GM19043 (cell line): ENCODE measurements around the gene TNS3.
A peak's percentile ranks its signal among the peaks of the same experiment; 100 is the strongest.

ENCODE experiments used
- ATAC-seq: cut with Tn5 transposase; IDR thresholded peaks from one replicate; pipeline ENCODE4 v1.9.1; 2021; ENCODE audit warnings: low read depth; ENCODE audit not compliant: unreplicated experiment

Gene TNS3

DNA sequence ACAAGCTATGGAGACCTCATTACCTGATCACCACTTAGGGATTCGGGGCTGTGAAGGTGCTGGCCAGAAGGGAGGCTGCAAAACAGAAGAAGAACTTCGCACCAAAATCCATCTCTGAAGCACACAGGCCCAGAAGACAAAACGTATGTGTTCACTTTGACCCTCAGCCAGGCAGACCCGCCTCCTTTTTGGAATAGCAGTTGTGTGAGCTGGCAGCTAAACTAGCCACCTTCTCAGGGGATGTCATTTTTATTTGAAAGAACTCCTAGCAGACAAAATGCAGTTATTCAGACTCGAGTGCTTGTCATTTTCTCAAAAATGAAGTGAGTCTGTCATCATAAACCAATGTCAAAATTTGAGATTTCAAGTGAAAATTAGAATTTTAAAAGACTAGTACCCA lies 71.7 kb downstream of the TNS3 start:
- ATAC-seq: no peak

DNA sequence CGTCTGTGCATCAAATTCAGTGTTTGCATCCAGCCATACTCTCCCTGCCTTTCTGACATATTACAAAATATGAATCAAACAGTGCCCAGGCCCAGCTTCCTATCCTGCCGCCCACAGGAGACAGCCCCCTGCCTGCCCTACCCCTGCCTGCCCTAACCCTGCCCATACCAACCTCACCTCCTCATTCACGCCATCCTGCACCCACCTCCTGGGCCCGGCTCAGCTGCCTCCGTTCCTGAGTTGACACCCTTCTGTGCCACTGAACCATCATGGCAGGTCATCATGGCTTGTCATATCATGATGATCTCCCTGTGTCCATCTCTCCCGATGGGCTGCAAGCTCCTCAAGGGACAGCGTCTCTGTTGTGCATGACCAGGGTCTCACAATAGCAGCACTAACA lies 72.3 kb downstream of the TNS3 start:
- no peak for ATAC-seq

- ATAC-seq: no peak
These were observed 73.2 kb downstream of the TNS3 start for GRCh38 chr7:47508389-47509380.

GRCh38 chr7:47507522-47507921 lies 74.4 kb downstream of the TNS3 start:
- ATAC-seq: no peak

DNA sequence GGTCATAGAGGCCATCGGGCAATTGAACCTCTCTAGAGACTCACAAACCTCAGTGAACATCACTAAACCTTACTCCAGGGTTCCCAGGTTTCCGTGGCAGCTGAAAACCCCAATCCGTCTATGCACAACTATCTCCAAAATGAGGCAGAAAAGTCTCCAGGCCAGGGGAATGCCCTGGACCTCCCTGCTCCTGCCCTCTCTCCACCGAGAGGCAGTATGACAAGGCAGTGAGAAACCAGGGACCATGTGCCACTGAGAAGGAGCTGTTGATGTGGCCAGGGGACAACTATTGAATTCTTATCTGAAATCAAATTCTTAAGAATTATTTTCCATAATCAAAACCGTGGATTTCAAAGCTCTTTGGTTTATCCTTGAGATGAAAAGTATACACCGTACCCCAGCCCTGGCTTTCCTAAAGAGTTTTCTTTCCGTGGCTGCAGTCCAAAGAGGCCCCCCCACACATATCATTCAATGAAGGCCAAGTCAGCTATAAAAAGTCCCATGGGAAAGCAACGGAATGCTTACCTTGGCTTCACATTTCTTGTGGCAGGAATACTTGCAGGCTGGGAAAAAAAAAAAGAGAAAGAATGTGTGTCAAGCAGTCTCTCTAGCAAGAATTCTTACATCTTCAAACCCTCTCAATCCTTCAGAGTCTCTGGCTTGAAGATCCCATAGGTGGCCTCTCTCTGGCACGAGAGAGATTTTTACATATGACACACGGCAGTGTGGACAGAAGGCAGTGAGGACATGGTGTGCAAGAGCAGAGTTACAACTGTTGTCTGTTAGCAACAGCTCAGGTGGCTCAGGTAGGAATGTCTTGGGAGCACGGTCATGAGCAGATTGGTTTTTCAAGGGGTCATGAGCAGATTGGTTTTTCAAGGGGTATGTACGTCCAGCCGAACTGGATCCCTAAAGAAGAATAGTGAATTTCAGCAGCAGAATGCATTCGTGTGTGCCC lies 75.2 kb downstream of the TNS3 start:
- ATAC-seq: no peak

GRCh38 chr7:47505312-47506007 lies 76.5 kb downstream of the TNS3 start:
- ATAC-seq: no peak

GRCh38 chr7:47504551-47505311 lies 77.2 kb downstream of the TNS3 start:
- ATAC-seq: no peak

DNA sequence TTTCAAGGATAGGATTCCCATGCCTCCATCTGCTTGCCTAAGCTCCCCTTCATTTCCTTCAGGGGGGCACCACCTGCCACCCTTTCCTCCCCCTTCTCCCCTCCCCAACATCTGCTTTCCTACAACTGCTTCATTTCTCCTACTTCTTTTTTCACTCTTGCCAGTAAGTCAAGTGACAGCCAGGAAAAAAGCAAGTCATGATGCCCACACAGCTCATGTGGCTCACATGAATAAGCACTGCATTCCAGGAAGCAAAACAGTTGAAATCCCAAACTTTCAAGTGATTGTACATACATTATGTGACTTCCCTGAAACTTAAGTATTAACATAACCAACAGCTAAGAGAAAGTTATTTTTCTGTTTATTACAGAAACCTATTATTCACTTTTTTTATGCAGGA lies 78.6 kb downstream of the TNS3 start:
- ATAC-seq: no peak

GRCh38 chr7:47502240-47502877 lies 79.6 kb downstream of the TNS3 start:
- no peak for ATAC-seq

DNA sequence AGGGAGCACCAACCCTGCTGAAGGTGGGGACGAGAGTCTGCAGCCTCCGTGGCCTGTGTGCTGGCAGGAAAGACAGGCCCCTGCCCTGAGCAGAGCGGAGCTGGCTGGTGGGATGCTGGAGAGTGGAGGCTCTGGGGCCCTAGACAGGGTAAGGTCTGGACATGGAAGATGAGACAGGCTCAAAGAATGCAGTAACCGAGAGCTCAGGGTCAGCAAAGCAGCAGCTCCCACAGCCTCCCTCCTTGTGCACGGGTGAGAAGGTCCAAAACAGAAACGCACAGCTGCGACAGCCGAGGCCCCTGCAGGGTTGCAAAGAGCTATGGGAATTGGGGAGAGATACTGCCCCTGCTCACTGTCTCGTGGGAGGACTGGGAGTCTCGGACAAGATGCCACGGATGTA lies 80.5 kb downstream of the TNS3 start:
- no peak for ATAC-seq

DNA sequence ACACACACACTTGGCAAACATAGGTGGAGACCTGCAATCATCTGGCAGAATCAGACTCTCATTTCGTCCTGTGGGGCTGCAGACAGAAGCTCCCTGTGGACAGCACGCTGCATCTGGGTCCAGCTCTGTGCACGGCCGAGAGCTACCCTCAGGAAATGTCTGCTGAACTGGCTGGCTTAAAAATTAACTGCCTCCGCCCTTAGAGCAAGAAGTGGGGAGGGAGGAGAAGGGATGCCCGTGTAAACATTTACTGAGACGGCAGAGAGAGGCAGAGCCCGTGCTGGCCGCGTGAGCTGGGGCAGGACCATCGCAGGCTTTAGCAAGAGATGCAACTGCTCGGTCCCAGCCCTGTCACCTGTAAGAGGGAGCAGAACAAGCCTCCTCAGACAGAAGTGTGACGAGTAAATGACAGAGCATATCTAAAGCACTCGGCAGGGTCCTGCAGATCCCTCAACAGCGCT lies 81.8 kb downstream of the TNS3 start:
- ATAC-seq: no peak

DNA sequence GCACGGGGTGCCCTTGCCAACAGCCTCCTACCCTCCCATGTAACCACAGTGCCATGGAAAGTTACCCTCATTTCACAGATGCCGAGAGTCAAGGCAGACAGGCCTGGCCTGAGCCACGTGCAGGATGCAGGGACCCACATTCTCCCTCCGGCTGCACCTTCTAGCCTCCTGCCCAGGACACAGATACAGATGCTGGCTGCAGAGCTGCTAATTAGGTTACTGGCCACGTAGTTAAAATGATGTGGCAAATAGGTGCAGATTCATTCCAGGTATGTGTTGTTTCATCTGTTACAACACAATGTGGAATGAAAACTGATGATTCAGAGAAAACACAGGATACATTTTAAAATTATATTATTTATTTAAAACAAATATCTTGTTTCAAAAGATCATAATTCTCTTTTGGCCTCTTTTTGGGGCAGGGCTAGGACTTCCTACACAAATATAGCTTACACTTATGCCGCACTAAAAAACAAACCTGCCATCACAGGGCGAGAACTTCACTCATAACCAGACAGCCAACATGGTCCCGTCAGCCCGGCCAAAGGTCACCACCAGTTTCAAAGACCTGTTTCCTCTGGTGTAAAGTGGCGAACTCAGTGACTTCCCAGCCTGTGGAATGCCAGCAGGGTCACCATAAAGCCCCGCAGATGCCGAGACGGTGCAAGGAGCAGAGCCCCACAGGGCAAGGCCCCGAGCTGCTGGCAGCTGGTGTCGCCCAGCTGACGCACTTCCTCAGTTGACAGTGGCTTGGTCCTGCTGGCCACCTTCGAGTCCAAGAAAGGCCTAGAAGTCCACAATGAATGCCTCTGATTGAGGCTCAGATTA lies 83.5 kb downstream of the TNS3 start:
- ATAC-seq: no peak

- peak; percentile 91 for ATAC-seq
These were observed 84.4 kb downstream of the TNS3 start for GRCh38 chr7:47497367-47498096.

DNA sequence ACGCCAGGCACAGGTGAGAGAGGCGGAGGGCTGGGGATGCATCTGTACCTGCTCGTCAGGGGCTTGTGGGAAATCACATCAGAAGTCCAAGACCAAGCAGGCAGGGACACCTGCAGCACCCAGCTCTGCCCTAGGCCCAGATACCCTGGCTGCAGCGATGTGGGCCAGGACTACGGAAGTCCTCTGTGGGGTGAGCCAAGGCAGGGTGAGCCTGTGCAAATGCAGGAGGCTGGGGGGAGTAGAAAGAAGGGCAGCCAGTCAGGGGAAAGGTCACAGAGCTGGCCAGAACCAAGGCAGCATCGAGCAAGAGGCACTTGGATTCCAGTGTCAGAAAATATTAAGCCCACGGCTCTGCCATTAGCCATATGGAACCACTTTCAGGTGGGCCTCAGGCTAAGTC lies 85.2 kb downstream of the TNS3 start:
- ATAC-seq: no peak

- ATAC-seq: no peak
These were observed 85.8 kb downstream of the TNS3 start for GRCh38 chr7:47496056-47496665.

DNA sequence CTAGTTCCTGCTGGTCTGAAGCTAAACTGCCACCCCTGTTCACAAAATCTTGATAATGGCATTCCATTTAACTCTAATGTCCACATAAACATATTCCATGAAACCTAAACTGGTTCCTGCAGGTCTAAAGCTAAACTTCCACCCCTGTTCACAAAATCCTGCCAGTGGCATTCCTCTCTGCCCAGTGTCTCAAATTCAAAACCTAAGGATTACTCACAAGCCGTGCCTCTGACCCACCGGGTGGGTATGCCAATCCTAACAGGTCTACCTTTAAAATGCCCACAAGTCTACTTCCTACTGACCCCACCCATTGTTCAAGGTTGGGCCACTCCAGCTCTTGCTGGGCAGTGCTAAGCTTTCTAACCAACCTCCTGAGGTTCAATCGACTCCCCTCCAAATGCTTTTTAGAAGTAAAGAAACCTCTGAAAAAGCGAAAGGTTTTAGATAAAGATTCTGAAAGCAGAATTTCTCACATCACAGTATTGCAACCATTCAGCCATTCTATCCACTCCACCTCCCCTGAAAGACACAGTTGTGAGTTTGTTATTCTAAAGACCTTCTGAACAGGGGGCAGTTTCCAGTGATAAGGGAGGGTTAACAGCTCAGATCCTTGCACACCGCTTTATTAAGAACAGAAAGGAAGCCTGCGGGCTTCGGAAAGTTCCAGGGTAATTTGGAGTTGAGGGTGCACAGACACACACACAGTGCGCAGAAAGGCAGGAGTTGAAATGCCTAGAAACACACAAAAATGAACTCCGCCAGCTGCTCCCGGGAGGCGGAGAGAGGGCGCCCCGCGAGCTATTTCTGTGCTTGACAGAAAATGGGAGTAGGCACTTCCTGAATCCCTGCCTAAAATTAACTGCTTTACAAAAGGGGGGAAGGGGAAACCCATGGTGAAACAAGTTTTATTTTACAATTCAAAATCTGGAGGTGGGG lies 87.7 kb downstream of the TNS3 start:
- ATAC-seq: no peak
